GM12878 (cell line): ENCODE measurements around the gene LARGE1. TPM values are rescaled to one million over a fixed set of nuclear protein-coding genes. Genes with fewer than 3 reads are reported as not detected.

ENCODE experiments used
- ATAC-seq: fragments of 200-7000 bp; cut with Tn5 transposase; 3 replicates; pipeline ENCODE4 v1.9.1; 2020; ENCODE audit warnings: mild to moderate bottlenecking, moderate library complexity
- BruUV-seq: library from RNA; stranded (reverse); fragments of 400-500 nt; replicated peaks from 2 replicates; lab custom pipeline; 2021; lab: Mats Ljungman, UMichigan
- CTCF ChIA-PET: fragments of 300-600 bp; sonication (Branson Sonifier 250); formaldehyde crosslinking; extraction: SDS; loops from one replicate; lab custom pipeline; 2021; ENCODE audit warnings: inconsistent platforms; lab: Yijun Ruan, JAX
- POLR2A ChIA-PET: fragments of 350-600 bp; formaldehyde crosslinking; extraction: SDS; loops from one replicate; lab custom pipeline; 2021; ENCODE audit warnings: inconsistent platforms; lab: Charles Lee
- RAD21 ChIA-PET: fragments of 300-600 bp; sonication (Branson Sonifier 250); formaldehyde crosslinking; loops from one replicate; lab custom pipeline; 2023; ENCODE audit warnings: antibody characterized with exemption; ENCODE audit not compliant: unreplicated experiment; lab: Charles Lee
- SMC1A ChIA-PET: fragments of 300-600 bp; sonication (Branson Sonifier 250); formaldehyde crosslinking; loops from one replicate; lab custom pipeline; 2023; ENCODE audit not compliant: unreplicated experiment, uncharacterized antibody; lab: Charles Lee
- DNase-seq: peaks from one replicate; pipeline ENCODE4 v3.0.0-alpha.2; 2011; ENCODE audit warnings: low read depth, low spot score
- FAIRE-seq: peaks from 3 replicates; lab custom pipeline; 2011; peaks lifted over from hg19 to GRCh38; lab: Jason Lieb, UNC
- H2AFZ ChIP-seq: 2 replicates; pipeline ENCODE4 v1.6.0; 2011; ENCODE audit warnings: low read depth, low read length, control low read depth; ENCODE audit not compliant: control insufficient read depth
- H3K27ac ChIP-seq: 2 replicates; pipeline ENCODE4 v1.5.1; 2011; ENCODE audit warnings: control low read depth; ENCODE audit not compliant: control insufficient read depth, insufficient read depth
- H3K27me3 ChIP-seq, 2 experiments: replicated peaks in 1 of 2; 2 replicates each; pipeline versions ENCODE4 v1.6.0 to v1.6.1; 2011; ENCODE audit warnings: low read length in 1 of 2; ENCODE audit not compliant: control insufficient read depth in 2 of 2, insufficient read depth in 2 of 2
- H3K36me3 ChIP-seq, 2 experiments: 2 replicates each; pipeline ENCODE4 v1.5.1; 2011; ENCODE audit warnings: low read length in 1 of 2; ENCODE audit not compliant: control insufficient read depth in 2 of 2, insufficient read depth in 2 of 2
- H3K4me1 ChIP-seq: 2 replicates; pipeline ENCODE4 v1.6.1; 2011; ENCODE audit warnings: mild to moderate bottlenecking, low read length, moderate library complexity, mixed read lengths; ENCODE audit not compliant: control insufficient read depth, insufficient read depth
- H3K4me2 ChIP-seq: 2 replicates; pipeline ENCODE4 v1.6.0; 2011; ENCODE audit warnings: control low read depth; ENCODE audit not compliant: control insufficient read depth, insufficient read depth
- H3K4me3 ChIP-seq: fragments of 200-600 bp; sonication (generic); 2 replicates; pipeline ENCODE4 v1.5.1; 2016
- H3K79me2 ChIP-seq: 2 replicates; pipeline ENCODE4 v1.6.0; 2011; ENCODE audit warnings: low read length; ENCODE audit not compliant: control insufficient read depth, insufficient read depth
- H3K9ac ChIP-seq: 2 replicates; pipeline ENCODE4 v1.8.0; 2011; ENCODE audit warnings: low read length, control low read depth, mixed read lengths; ENCODE audit not compliant: control insufficient read depth, insufficient read depth
- H3K9me3 ChIP-seq: replicated peaks from 3 replicates; pipeline ENCODE4 v1.5.1; 2011; ENCODE audit warnings: mild to moderate bottlenecking, low read length; ENCODE audit not compliant: control insufficient read depth, insufficient read depth
- H4K20me1 ChIP-seq: 2 replicates; pipeline ENCODE4 v1.6.0; 2011; ENCODE audit not compliant: control insufficient read depth, insufficient read depth
- ESRRA ChIP-seq: IDR thresholded peaks from 2 replicates; pipeline ENCODE4 v1.6.1; 2012; ENCODE audit warnings: mild to moderate bottlenecking, low read length, improper control_type of control experiment
- EZH2 ChIP-seq: IDR thresholded peaks from 2 replicates; pipeline ENCODE4 v1.6.1; 2012; ENCODE audit warnings: low read depth, mild to moderate bottlenecking, control low read depth, inconsistent platforms, low read length, borderline replicate concordance; ENCODE audit not compliant: control insufficient read depth
- MYC ChIP-seq: IDR thresholded peaks from 2 replicates; pipeline ENCODE4 v1.6.1; 2011; ENCODE audit warnings: mild to moderate bottlenecking, low read length, moderate library complexity, inconsistent platforms; ENCODE audit not compliant: insufficient read depth, insufficient replicate concordance, insufficient read length, severe bottlenecking
- NFXL1 ChIP-seq: fragments of 450-650 bp; IDR thresholded peaks from 2 replicates; pipeline ENCODE4 v1.6.1; 2017; ENCODE audit warnings: antibody characterized with exemption, mild to moderate bottlenecking, borderline replicate concordance
- RCOR1 ChIP-seq: conservative IDR thresholded peaks from 2 replicates; pipeline ENCODE4 v1.6.1; 2012; ENCODE audit warnings: low read depth, low read length, improper control_type of control experiment
- SIX5 ChIP-seq: IDR thresholded peaks from 2 replicates; pipeline ENCODE4 v1.6.1; 2011; ENCODE audit warnings: mild to moderate bottlenecking, low read depth, low read length, moderate library complexity; ENCODE audit not compliant: severe bottlenecking
- SMAD1 ChIP-seq: fragments of 450-650 bp; IDR thresholded peaks from 2 replicates; pipeline ENCODE4 v1.6.1; 2018; ENCODE audit warnings: mild to moderate bottlenecking, low read depth; ENCODE audit not compliant: partially characterized antibody
- SMARCA5 ChIP-seq: fragments of 450-650 bp; IDR thresholded peaks from 2 replicates; pipeline ENCODE4 v1.6.1; 2017; ENCODE audit warnings: mild to moderate bottlenecking
- ZSCAN29 ChIP-seq: fragments of 450-650 bp; IDR thresholded peaks from 2 replicates; pipeline ENCODE4 v1.6.1; 2017; ENCODE audit warnings: mild to moderate bottlenecking, moderate library complexity
- WGBS: methylation state at CpG from one replicate; pipeline ENCODE4 v1.1.6; 2016; ENCODE audit warnings: low lambda C conversion rate; ENCODE audit not compliant: insufficient replicate concordance, insufficient coverage; ENCODE audit errors: missing lambda C conversion rate; 5-methylcytosine and 5-hydroxymethylcytosine counted together
- in situ Hi-C: fragments of 300-500 bp; cut with MboI; formaldehyde crosslinking; loops from 9 replicates; pipeline ENCODE4 v1.14.3; 2018; ENCODE audit warnings: mixed read lengths
- intact Hi-C: fragments of 100-400 bp; cut with micrococcal nuclease; formaldehyde crosslinking; loops from one replicate; pipeline ENCODE4 v1.14.2; 2022; ENCODE audit not compliant: unreplicated experiment
- polyA plus RNA-seq, 11 experiments: library from polyadenylated mRNA; depleted of rRNA in 4 of 11; unstranded in 6 of 11; stranded (reverse) in 5 of 11; fragments of >200 nt; fragmentation: Nextera tagmentation in 4 of 11; fragmentation: Illumina TruSeq in 1 of 11; extraction: Ambion mirVana in 4 of 11; extraction: Trizol in 1 of 11; gene quantifications; 1 replicate in 1 of 11; 2 replicates in 10 of 11; pipeline versions ENCODE4 v1.2.1 to v1.2.3, GENCODE V29; 2011 to 2016; ENCODE audit warnings: inconsistent platforms in 2 of 11, missing spikeins in 2 of 11, low read depth in 1 of 11
- total RNA-seq, 4 experiments: library from RNA; depleted of rRNA in 3 of 4; stranded (reverse); fragments of >200 nt in 3 of 4; fragmentation: Illumina TruSeq in 1 of 4; extraction: Trizol in 1 of 4; gene quantifications; 2 replicates each; pipeline versions ENCODE4 v1.2.1 to v1.2.3, GENCODE V29; 2013 to 2021
- TF ChIP-seq, protein P1 (sequence below): fragments of 450-650 bp; IDR thresholded peaks from 2 replicates; pipeline ENCODE4 v1.6.1; 2016; ENCODE audit warnings: mild to moderate bottlenecking, moderate library complexity, borderline replicate concordance
- TF ChIP-seq, protein P2 (sequence below): IDR thresholded peaks from 2 replicates; pipeline ENCODE4 v1.6.1; 2011; ENCODE audit warnings: low read depth, mild to moderate bottlenecking, low read length, moderate library complexity, borderline replicate concordance; ENCODE audit errors: extremely low read depth
- TF ChIP-seq, protein P3 (sequence below), 3 experiments: IDR thresholded peaks in 2 of 3; conservative IDR thresholded peaks in 1 of 3; 2 replicates each; pipeline ENCODE4 v1.5.1; 2011; ENCODE audit warnings: low read depth in 3 of 3, low read length in 3 of 3, mild to moderate bottlenecking in 3 of 3, control low read depth in 2 of 3, moderate library complexity in 2 of 3, inconsistent platforms in 1 of 3, mixed read lengths in 1 of 3; ENCODE audit not compliant: control insufficient read depth in 2 of 3, insufficient read depth in 1 of 3; ENCODE audit errors: extremely low read depth in 1 of 3
- TF ChIP-seq, protein P4 (sequence below): fragments of 450-650 bp; IDR thresholded peaks from 2 replicates; pipeline ENCODE4 v1.6.1; 2017; ENCODE audit warnings: mild to moderate bottlenecking, low read depth, inconsistent platforms; ENCODE audit not compliant: poor library complexity, severe bottlenecking

LARGE1 gene
- total and polyA plus RNA-seq, 10 of the 15 experiments (the other 5 are each of a cell fraction or from before 2014, with no cell fraction given), result 3.2 to 41.4 (median 17.3) TPM

DNA sequence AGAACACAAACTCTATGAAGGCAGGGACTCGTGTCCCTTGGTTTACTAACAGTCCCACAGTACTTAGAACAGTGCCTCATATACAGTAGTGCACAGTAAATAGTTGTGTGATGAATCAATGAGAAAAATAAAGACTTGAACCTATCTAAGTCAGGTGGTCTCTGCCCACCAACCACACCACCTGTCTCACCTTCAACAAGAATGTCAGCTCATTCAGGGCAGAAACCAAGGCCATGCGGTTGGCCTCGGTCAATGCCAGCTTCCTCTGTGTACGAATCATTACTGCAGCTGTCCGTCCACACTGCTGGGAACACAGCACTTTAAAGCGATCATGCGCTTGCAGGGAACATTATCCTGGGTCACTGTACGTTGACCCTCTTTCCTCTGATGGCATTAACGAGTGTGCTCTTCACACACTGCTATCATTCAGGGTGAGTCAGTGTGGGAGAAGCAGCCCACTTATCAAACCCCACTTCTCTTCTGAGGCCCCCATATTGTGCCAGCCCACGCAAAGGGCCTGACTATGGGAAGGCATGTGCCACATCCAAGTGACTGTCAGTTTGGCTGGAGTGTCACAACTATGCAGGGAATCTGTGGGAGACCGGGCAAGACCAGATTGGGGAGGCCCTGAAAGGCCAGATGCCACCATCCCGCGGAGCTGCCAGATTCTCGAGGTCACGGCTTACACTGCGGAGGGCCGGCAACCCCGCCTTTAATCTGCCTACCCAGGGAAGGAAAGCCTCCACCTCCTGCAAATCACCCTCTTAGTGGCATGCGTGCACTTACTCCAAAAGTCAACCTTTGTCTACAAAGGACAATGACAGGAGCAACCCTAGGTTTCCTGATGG lies 36.1 kb downstream of the LARGE1 start:
- Histone ChIP-seq H3K9me3 (no peaks in the 10 kb centered on the region; the same call in 2 of the 3 replicates), H3K4me2 (0 out of 2 replicates have a peak overlapping the region, but pooled peaks have one; percentile 25), H3K27me3 (no peaks in the 10 kb centered on the region), H2AFZ (no peak overlapping the region), H3K4me3 (no peak overlapping the region), H4K20me1 (no peaks in the 10 kb centered on the region), H3K36me3 (no peaks in the 10 kb centered on the region), H3K79me2 (peaks cover 17% of the 10 kb centered on the region), H3K9ac (no peak overlapping the region), H3K4me1 (peaks cover 17% of the 10 kb centered on the region), H3K27ac (no peak overlapping the region)
- no TSS peak for BruUV-seq
- in situ Hi-C loops (no loop called here), intact Hi-C loops (no loop called here)
- ChIA-PET SMC1A (no interaction called here), POLR2A (no interaction called here), RAD21 (no interaction called here), CTCF (no interaction called here)
- WGBS, result 65% methylated on average over 17 of the region's 19 CpGs
- FAIRE-seq, result peak; percentile 81
- DNase-seq, result no peak
- peak; percentile 53 for ATAC-seq
- no peak for TF ChIP-seq EZH2
- TF ChIP-seq, protein P1, sequence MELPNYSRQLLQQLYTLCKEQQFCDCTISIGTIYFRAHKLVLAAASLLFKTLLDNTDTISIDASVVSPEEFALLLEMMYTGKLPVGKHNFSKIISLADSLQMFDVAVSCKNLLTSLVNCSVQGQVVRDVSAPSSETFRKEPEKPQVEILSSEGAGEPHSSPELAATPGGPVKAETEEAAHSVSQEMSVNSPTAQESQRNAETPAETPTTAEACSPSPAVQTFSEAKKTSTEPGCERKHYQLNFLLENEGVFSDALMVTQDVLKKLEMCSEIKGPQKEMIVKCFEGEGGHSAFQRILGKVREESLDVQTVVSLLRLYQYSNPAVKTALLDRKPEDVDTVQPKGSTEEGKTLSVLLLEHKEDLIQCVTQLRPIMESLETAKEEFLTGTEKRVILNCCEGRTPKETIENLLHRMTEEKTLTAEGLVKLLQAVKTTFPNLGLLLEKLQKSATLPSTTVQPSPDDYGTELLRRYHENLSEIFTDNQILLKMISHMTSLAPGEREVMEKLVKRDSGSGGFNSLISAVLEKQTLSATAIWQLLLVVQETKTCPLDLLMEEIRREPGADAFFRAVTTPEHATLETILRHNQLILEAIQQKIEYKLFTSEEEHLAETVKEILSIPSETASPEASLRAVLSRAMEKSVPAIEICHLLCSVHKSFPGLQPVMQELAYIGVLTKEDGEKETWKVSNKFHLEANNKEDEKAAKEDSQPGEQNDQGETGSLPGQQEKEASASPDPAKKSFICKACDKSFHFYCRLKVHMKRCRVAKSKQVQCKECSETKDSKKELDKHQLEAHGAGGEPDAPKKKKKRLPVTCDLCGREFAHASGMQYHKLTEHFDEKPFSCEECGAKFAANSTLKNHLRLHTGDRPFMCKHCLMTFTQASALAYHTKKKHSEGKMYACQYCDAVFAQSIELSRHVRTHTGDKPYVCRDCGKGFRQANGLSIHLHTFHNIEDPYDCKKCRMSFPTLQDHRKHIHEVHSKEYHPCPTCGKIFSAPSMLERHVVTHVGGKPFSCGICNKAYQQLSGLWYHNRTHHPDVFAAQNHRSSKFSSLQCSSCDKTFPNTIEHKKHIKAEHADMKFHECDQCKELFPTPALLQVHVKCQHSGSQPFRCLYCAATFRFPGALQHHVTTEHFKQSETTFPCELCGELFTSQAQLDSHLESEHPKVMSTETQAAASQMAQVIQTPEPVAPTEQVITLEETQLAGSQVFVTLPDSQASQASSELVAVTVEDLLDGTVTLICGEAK, result no peak
- TF ChIP-seq RCOR1, result no peak
- no peak for TF ChIP-seq NFXL1
- no peak for TF ChIP-seq ZSCAN29
- TF ChIP-seq ESRRA, result no peak
- TF ChIP-seq SIX5, result no peak
- TF ChIP-seq, protein P2, sequence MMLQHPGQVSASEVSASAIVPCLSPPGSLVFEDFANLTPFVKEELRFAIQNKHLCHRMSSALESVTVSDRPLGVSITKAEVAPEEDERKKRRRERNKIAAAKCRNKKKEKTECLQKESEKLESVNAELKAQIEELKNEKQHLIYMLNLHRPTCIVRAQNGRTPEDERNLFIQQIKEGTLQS, result no peak
- TF ChIP-seq, protein P3, sequence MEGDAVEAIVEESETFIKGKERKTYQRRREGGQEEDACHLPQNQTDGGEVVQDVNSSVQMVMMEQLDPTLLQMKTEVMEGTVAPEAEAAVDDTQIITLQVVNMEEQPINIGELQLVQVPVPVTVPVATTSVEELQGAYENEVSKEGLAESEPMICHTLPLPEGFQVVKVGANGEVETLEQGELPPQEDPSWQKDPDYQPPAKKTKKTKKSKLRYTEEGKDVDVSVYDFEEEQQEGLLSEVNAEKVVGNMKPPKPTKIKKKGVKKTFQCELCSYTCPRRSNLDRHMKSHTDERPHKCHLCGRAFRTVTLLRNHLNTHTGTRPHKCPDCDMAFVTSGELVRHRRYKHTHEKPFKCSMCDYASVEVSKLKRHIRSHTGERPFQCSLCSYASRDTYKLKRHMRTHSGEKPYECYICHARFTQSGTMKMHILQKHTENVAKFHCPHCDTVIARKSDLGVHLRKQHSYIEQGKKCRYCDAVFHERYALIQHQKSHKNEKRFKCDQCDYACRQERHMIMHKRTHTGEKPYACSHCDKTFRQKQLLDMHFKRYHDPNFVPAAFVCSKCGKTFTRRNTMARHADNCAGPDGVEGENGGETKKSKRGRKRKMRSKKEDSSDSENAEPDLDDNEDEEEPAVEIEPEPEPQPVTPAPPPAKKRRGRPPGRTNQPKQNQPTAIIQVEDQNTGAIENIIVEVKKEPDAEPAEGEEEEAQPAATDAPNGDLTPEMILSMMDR (IDR thresholded peaks at IDR 0.05 in 2 of 3, conservative IDR thresholded peaks at IDR 0.05 in 1 of 3; ENCODE audit: control insufficient read depth in 2 of 3, extremely low read depth in 1 of 3, insufficient read depth in 1 of 3, low read depth in 3 of 3, low read length in 3 of 3), result no peak
- TF ChIP-seq SMAD1, result no peak
- TF ChIP-seq SMARCA5, result no peak
- TF ChIP-seq MYC, result no peak
- TF ChIP-seq, protein P4, sequence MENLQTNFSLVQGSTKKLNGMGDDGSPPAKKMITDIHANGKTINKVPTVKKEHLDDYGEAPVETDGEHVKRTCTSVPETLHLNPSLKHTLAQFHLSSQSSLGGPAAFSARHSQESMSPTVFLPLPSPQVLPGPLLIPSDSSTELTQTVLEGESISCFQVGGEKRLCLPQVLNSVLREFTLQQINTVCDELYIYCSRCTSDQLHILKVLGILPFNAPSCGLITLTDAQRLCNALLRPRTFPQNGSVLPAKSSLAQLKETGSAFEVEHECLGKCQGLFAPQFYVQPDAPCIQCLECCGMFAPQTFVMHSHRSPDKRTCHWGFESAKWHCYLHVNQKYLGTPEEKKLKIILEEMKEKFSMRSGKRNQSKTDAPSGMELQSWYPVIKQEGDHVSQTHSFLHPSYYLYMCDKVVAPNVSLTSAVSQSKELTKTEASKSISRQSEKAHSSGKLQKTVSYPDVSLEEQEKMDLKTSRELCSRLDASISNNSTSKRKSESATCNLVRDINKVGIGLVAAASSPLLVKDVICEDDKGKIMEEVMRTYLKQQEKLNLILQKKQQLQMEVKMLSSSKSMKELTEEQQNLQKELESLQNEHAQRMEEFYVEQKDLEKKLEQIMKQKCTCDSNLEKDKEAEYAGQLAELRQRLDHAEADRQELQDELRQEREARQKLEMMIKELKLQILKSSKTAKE, result no peak
